Activated CD4-positive, alpha-beta T cell treated with anti-CD3 and anti-CD28 coated beads, Interleukin-10, Interleukin-2, amounts not matched to agents 100 ng/mL and 50 ng/mL, durations not matched to agents 16 hours and 8 hours (primary cell): ENCODE results near the gene GRM4.

Experiments used
- DNase-seq: peaks from one replicate; pipeline ENCODE4 v3.0.0-alpha.2; 2020

The GRM4 gene

DNA sequence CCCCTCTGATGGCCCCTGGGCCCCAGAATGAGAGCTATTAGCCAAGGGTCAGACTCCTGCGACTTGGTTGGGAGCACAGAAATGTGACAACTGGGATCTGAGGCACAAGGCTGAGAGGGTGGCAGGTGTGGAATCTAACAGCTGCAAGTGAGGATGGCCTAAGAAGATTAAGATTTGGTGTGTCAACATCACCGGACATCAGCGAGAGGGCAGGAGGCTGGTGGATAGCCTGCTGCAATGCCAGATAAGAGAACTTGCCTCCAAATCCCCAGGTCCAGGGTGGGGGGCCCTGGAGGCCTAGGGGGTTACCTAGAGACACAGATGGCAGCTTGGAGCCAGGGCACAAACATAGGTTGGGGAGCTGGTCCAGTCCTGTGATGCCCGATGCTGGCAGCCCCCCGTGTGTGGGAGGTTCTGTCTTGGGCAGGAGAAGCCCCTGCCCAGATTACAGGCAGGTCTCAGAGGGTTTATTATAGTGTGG is 155.8 kb downstream of the GRM4 start:
- no peak for DNase-seq

DNA sequence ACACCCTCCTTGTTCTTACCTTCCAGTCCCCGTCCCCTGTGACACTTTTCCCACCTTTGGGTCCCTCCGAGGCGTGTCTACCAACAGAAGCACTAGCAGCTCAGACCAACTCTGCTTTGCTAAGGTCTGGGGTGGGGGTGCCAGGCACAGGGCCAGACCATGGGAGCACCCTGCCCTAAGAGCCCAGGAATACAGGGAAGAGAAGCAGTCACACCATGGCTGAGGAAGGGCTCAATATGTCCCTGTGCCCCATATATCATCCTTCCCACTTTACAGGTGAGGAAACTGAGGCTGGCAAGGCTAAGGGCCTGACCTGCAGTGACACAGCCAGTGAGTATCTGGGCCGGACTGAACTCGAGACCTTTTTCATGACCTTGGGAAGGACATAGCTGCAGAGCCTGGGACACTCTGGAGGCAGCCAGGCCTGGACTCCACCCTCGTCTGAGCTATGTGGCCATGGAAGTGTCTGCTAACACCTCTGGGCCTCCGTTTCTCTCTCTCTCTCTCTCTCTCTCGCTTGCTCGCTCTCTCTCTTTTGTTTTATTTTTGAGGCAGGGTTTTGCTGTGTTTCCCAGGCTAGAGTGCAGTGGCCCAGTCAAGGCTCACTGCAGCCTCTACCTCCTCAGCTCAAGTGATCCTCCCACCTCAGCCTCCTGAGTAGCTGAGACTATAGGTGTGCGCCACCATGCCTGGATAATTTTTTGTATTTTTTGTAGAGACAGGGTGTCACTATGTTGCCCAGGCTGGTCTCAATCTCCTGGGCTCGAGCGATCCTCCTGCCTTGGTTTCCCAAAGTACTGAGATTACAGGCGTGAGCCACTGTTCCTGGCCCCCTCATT is 156.7 kb downstream of the GRM4 start:
- no peak for DNase-seq

DNA sequence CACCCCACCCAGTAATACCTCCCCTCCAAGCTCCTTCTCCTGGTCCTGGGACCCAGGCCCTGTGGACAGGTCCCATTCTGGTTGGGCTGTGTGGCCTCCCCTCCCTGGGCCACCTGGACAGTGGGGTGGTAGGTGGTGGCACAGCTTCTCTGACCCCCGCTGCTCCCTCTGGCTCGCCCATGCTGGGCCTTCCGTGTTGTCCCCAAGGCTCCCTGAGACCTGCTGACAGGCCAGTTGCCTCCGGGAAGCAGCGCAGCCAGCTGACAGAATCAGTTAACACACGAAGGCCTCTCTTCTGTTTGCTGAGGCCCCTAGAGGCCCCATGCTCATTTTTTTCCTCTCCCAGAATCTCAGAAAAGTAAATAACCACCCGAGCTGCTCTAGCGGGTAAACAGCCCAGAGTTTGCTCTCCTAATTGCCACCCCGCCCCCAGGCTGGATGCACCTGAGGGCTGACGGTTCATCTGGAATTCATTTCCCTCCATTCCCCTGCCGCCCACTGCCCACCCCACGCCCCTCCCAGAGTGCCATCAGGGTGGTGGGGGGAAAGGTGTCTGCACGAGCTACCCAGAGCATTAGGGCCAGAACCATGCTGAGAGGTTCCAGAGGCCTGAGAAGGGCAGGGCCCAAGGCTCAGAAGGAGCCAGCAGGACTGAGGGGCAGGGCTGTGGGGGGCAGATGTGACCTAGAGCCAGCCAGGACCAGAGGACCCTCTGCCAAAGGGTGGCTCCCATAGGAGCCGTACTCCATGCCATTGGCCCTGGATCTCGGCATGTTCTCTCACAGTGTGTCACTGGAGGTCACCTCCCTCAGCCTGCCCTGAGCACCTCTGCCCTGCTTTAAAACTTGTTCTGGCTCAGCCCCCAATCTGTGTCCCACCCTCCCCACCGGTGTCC is 157.5 kb downstream of the GRM4 start:
- no peak for DNase-seq

DNA sequence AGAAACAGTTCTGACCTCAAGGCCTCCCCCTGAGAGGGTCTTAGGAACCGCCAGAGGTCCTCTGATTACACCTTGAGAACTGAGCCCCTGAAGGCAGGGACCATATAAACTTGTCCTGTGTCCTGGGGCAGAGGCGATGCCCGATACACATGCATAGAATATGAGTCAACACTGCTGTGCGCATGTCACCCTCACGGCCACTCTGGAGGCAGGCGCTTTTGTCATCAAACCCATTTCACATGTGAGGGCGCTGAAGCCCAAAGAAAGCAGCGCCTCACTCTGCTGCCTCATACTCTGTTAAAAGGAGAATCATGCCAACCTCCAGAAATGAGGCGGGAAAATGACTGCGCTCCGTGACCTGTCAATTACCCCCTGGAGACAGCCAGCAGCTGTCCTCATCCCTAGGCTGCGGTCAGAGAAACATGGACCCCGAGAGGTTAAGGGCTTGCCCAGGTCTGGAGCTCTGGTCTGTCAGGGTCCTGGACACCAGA is 158.3 kb downstream of the GRM4 start:
- DNase-seq, result no peak

DNA sequence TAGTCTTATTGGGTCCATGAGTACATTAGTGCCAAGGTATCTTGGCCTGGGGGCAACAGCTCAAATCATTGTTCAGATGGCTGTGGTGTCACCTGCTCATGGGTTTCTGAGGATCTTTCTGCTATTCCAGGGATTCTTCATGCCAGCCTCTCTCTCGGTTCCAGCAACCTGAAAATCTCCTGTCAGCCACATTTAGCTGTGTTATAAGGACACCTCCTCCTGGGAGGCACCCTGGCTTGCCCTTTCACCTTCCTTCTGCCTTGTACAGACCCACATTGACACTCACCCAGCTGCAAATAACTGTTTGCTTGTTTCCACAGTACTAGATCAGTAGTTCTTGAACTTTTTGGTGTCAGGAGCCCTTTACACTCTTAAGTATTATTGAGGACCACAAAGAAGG is 159.9 kb downstream of the GRM4 start:
- DNase-seq, result no peak

DNA sequence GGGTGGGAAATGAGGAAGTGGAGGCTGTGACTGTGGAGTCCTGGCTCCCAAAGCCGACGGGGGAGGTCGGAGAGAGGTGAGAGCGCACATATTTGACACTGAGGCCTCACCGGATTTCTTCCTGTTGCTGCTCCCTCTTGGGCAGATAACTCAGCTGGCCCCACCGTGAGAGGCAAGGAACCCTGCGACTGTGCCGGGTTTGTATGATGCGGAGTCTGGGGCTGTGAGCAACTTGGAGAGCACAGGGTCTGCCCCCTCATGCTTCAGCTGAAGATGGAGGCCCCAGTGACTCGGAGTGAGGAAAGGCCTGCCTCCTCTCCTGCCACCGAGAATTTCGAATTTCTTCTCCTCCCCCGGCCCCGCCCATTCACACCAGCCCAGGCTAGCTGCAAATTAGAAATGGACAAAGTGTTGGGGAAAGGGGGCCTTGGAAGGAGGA is 160.6 kb downstream of the GRM4 start:
- no peak for DNase-seq

DNA sequence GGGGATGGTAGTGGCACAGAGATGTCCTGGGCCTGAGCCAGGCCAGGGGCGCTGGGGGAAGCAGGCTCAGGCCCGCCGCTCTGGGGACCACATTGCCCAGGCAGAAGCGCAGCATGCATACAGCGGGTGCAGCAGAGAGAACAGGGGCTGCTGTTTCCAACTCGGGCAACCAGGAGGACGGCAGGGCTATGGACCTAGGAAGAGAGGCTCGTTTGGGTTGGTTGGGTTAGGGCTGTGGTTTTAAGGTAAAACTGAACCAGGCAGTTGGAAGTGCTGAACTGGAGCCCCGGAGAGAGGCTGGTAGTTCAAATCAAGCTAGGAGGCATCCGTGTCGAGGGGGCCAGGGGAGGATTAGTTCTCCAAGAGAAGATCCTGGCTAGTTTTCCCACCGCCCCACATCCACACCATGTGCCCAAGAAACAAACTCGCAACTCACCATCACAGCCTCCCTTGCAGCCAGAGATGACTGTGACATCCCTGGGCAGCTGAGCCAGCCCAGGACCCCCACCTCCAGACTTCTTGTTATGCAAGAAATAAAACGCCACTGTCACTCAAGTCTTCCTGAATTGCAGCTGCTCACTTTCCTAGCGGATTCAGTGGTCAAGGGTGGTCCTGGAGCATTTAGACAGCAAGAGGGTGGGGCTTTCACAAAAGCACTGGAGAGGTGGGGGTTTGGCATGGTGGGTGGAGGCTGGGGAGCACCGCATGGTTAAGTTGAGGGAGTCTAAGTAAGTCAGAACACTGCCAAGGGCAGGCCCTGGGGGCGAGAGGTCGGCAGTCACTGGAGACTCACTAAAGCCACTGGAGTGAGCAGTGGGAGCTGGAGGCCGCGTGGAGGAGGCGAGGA is 161.2 kb downstream of the GRM4 start:
- DNase-seq, result no peak

DNA sequence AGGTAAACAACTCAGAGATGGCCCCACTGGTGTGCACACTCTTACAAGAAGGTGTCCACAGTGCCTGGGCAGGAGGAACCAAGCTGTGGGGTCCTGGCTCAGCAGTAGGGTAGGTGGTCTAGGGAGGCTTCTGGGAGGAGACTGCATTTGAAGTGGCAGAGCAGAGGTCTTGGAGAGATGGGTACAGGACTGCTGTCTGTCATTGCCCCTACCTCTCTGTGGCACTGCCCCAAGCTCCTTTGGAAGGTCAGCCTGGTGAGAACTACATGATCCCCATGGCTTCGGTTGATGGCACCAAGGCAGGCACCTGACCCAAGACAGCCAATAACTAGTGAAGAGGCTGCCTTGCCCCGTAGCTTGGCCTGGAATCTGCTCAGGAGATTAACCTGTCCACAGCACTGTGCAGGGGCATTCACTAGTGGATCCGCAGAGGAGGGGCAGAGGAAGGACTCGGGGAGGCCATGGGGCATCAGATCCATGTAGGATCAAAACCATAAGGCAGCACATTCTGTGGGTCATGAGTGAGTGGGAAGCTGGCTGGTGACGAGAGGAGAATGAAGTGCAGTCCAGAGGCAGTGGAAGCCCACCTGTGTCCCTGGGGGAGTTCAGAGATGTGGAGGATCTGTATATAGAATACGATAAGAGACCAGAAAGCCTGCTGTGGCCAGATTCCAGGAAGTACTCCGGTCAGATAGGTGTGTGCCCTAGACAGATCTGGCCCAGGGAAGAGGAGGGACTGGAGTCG is 162.0 kb downstream of the GRM4 start:
- no peak for DNase-seq

DNA sequence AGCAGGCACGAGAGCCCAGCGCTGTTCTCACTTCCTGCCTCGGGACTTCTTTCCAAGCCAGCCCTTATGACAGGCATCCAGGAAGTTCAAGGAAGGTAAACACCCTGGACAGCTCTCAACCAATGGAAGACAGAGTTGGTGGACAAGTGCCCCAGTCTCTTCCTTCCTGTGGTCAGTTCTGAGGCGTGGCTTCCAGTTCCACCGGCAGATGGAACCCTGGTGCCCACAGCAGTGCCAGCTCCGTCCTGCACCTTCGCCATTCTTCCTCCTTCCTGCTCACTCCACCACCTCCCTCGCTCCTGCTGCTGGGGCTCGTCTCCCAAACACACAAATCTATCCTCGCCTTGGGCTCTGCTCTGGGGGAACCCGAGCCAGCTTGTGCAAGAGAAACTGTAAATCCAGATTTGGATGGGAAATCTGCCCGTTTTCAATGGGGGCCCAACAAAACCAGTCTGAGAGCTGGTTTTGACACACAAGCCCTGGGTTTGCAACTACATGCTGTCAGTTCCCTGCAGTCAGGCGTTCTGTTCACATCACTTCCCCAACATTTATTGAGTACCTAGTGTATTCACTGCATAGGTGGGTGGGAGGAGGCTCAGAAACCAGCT is 162.7 kb downstream of the GRM4 start:
- no peak for DNase-seq

DNA sequence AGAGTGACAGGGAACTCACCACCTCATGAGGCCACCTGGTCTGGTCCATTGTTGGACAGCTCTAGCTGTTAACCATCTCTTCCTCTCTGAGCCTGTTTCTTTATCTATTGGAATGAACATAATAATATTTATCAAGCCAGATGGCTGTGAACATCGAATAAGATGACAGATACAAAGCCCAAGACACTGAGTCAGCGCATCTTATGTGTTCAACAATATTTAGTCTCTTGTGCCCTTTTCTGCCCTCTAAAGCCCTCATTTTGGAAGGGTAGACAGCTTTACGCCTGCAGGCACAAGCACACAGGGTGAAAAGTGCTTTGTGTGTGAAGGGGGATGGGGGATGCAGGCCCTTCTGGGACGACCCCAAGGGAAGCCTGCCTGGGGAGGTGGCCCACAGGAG is 164.0 kb downstream of the GRM4 start:
- no peak for DNase-seq

DNA sequence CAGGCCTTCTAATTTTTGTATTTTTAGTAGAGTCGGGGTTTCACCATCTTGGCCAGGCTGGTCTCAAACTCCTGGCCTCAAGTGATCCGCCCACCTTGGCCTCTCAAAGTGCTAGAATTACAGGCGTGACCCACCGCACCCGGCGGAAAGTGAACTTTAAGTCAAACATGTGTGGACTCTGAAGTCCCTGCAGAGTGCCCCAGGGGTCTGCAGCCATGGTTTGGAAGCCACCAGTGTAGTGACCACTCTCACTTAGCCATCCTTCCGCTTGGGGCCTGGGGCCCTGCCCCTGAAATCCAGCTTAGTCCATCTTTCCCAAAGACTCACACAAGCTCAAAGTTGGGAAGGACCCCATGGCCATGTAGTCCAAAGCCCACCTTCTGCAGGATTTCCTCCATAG is 164.5 kb downstream of the GRM4 start:
- DNase-seq, result no peak

DNA sequence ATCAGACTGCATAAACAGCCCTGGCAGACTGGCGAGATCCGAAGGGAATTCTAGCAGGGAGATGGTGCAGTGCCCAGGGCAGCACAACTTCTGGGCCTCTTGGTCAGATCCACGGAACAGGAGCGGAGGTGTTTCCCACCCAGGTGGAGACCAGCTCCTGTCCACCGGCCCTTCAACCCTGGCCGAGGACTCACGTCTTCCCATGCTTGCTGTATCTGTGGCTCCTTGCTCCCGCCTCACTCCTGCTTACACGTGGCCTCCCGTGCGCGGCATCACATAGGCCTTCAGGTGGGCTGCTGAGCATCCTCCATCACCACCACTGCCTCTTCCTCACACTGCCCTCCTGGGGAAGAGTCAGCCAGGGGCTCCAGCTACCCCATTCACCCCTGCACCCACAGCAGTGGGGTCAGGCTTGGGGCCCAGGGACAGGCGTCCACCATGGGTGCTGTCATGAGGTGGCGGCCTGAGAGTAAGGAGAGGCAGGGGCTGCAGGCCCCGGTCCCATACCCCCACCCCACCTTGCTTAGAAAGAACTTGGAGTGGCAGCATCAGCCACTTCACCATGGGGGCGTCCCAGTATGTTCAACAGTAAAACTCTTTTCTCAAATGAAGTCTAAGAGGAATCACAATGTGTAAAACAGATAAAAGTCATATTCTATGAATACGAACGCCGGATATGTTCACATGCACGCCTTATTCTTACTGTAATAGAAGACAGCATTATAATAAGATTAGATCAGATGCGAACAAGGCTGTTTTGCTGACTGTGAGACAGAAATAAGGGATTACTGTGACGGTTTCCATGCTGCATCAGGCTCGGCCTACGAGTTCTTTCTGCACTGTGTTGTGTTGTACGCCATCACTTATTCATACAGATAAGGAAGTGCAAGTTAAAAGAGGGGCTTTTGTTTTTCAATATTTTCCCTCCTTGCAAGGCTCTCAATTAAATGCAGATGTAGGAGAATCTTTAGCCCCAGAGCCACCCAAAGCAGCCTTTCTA is 165.4 kb downstream of the GRM4 start:
- DNase-seq, result no peak

DNA sequence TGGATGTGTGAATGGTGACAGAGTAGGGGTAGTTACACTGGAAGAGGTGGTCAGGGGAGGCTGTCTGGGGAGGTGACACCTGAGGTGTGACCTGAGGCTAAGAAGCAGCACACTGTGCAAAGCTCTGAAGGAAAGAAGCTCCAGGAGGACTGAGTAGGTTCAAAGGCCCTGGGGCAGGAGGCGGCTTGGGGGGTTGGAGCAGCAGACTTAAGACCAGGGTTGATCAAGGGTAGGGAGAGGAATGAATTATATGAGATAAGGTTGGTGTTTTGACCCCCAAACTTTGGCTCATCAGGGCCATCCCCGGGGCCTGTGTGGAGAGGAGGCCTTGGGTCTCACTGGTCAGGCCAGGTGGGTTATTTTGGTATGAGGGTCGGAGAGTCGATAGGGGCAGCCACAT is 166.1 kb downstream of the GRM4 start:
- DNase-seq, result no peak

DNA sequence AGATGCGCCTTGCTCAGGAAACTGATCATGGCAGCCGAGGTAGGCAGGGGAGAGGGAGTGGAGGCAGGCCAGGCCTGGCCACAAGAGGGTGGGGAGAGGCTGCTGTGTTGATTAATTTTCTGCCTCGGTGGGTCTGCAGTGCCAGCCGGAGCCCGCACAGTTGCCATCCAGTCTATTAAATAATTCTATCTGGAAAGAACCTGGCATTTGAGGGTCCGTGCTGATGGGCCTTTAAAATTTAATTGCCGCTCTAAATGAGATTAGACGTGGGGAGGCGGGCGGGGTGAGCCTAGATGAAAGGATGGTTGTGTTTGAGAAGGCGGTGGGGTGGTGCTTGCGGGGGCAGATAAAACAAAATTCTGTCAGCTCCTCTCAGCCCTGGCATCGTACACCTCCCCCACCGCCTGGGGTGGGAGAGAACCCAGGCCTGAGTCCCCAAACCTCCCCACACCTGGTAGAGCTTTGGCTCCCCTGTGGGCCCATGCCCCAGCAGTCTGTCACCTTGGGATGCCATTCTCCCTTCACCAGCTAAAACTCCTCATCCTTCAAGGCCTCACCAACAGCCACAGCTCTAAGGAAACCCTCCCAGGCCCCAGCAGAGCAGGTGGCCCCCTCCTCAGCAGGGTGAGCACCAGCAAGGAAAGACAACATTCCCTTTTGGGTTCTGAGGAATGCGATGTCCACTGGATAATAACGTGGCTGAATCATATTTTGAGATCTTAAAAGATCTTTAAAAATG is 167.3 kb downstream of the GRM4 start:
- DNase-seq, result no peak

DNA sequence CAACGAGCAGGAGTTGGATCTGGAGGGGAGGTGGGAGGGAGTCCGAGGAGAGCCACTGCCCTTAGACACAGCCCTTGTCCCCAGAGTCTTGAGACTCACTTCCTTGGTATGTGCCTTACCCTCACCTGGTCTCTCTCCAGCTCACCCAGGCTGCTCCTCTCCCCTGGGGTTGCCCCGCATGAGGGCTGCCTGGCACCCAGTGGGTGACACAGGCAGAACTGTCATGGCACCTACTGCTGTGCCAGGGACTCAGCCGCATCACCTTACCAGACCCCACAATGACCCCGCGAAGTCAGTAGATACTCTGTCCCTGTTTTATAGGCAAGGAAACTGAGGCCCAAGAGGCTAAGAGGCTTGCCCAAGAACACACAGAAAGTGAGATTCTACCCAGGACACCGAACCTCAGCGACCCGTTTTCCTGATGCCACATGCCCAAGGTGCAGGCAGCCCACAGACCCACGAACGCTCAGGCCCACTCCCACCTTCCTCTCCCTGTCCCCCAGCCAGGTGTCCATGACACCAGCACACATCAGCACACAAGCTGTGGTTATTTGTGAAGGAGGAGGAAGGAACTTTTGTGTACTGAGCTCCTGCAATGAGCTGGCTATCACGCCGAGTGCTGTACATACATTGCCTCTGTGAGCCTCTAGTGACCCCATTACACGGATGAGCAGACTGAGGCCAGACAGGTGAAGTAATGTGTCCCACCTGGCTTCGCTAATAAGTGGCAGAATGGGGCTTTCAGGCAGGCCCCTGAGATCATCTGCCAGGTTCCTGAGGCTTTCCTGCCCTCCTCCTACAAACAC is 168.1 kb downstream of the GRM4 start:
- DNase-seq, result no peak

DNA sequence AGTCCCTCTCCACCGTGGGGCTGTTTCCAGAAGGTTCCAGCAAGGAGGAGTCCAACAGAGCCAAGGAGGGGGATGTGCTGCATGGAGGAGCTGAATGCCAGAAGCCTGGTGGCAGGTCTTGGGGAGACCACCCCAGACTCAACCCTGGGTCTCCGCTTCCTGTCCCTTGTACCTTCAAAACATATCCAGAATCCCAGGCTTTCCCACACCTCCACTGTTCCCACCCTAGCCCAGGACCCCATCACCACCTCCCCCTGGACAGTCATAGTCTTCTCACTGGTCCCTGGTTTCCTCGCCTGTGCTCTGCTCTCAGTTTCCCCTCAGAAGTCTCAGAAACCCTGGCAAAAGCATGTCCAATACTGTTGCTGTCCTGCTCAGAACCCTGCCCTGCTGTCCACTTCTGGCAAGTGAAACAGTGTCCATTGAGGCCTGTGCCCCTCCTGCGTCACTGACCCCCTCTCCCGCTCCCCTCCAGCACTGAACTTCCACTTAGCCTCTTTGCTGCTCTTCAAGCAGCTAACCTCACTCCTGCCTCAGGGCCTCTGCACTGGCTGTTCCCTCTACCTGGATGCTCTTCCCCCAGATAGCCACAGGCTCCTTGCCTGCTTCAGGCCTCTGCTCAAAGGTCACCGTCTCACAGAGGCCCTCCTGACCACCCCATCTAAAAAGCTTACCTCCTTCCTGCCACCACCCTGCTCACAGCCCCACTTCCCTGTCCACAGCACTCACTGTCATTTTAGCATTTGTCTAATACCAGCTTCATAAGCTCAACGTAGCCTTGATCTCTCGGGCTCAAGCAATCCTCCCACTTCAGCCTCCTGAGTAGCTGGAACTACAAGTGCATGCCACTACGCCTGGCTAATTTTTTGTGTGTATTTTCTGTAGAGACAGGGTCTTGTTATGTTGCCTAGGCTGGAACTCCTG is 169.2 kb downstream of the GRM4 start:
- DNase-seq, result no peak

DNA sequence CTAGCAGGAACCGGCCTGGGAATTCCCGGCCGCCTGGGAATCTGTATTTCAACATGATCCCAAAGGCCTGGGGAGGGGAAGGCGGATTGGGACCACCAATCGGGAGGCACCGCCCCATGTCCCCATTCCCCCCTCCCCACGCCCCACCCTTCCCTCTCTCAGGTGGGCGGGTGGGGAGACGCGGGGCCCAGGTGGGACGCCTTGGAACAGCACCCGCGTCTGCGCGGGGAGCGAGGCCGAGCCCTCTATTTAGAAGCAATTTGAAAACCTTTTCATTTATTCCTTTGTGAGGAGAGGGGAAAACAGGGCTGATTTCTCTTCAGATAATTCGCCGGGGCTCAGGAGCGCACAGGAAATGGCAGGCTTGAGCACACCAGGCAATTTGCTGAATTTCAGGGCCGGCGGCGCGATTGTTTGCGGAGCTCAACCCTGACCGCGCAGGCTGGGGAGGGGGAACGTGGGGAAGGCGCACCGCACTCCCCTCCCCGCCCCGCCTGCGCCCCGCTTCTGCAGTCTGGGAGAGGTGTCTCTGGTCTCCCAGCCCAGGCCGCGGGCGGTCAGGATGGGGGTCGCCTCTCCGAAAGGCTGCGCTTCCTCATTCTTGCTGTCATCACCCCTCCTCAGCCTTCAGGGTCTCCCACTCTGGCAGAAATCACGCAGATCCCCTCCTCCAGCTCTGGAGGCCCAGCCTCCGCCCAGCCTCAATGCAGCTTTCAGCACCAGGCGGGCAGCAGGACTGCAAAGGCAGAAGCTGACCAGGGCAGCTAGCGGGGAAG is 170.0 kb downstream of the GRM4 start:
- no peak for DNase-seq
